ENCODE measurements around the gene MAPK9.
"Not testable (repeated sequence)": the region's sequence is repeated elsewhere in the genome, so short reads cannot be mapped to it uniquely, and the experiment has no call there.

MAPK9 gene

GRCh38 chr5:180299526-180299925 is 7.6 kb upstream of the MAPK9 start:
- Histone ChIP-seq H3K27me3 (ENCODE audit: insufficient read depth, low read length, poor library complexity) (peaks cover 8% of the 10 kb centered on the region), H2AFZ (ENCODE audit: low read depth, low read length) (no peak overlapping the region), H3K4me2 (ENCODE audit: insufficient read depth, low read length) (no peak overlapping the region), H4K20me1 (ENCODE audit: insufficient read depth, low read length) (peaks cover 6% of the 10 kb centered on the region), H3K9me3 (ENCODE audit: insufficient read depth, low read length, severe bottlenecking) (no peaks in the 10 kb centered on the region), H3K36me3 (ENCODE audit: insufficient read depth, low read length) (peaks cover under 1% of the 10 kb centered on the region; the same call in 1 of the 2 replicates), H3K4me3 (ENCODE audit: low read depth in 1 of 2, low read length in 2 of 2) (no peak overlapping the region), H3K27ac (ENCODE audit: low read length) (no peak overlapping the region), H3K4me1 (ENCODE audit: insufficient read depth, low read length) (no peaks in the 10 kb centered on the region), H3K9ac (ENCODE audit: low read depth, low read length) (no peak overlapping the region), H3K79me2 (ENCODE audit: insufficient read depth, low read length) (no peaks in the 10 kb centered on the region)
- TF ChIP-seq, protein P1, sequence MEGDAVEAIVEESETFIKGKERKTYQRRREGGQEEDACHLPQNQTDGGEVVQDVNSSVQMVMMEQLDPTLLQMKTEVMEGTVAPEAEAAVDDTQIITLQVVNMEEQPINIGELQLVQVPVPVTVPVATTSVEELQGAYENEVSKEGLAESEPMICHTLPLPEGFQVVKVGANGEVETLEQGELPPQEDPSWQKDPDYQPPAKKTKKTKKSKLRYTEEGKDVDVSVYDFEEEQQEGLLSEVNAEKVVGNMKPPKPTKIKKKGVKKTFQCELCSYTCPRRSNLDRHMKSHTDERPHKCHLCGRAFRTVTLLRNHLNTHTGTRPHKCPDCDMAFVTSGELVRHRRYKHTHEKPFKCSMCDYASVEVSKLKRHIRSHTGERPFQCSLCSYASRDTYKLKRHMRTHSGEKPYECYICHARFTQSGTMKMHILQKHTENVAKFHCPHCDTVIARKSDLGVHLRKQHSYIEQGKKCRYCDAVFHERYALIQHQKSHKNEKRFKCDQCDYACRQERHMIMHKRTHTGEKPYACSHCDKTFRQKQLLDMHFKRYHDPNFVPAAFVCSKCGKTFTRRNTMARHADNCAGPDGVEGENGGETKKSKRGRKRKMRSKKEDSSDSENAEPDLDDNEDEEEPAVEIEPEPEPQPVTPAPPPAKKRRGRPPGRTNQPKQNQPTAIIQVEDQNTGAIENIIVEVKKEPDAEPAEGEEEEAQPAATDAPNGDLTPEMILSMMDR (IDR thresholded peaks at IDR 0.05; ENCODE audit: borderline replicate concordance, extremely low read depth, low read length, poor library complexity, severe bottlenecking): no peak
- no peak for TF ChIP-seq EZH2 (IDR thresholded peaks at IDR 0.05; ENCODE audit: borderline replicate concordance, low read depth, low read length, severe bottlenecking)
- DNase-seq: no peak
- no peak for ATAC-seq (ENCODE audit: insufficient read depth, low read depth)

DNA sequence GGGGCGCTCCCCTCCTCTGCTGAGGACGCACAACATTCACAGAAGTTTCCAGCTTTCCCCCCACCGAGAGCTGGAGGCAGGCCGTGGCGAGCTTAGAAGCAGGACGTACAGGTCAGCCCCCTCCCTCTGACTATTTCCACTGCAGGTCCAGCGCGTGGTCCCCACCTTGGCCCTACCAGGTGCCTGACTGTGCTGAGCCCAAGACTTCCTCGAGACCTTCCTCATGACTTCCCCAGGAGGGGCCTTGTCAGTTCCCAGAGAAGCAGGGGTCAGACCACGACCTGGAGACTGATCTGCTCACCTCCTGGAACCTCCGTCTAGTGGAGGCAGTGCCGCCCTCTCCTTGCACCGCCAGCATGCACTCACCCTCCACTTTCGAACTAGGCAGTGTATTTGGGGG is 7.1 kb upstream of the MAPK9 start:
- H4K20me1 ChIP-seq (ENCODE audit: insufficient read depth, low read length); H3K79me2 ChIP-seq (ENCODE audit: insufficient read depth, low read length); H3K4me1 ChIP-seq (ENCODE audit: insufficient read depth, low read length); H3K27ac ChIP-seq (ENCODE audit: low read length); H3K36me3 ChIP-seq (ENCODE audit: insufficient read depth, low read length); H3K4me2 ChIP-seq (ENCODE audit: insufficient read depth, low read length); H3K4me3 ChIP-seq (ENCODE audit: low read depth in 1 of 2, low read length in 2 of 2); H3K27me3 ChIP-seq (ENCODE audit: insufficient read depth, low read length, poor library complexity); H3K9me3 ChIP-seq (ENCODE audit: insufficient read depth, low read length, severe bottlenecking); DNase-seq; H3K9ac ChIP-seq (ENCODE audit: low read depth, low read length); ATAC-seq (ENCODE audit: insufficient read depth, low read depth); H2AFZ ChIP-seq (ENCODE audit: low read depth, low read length): not testable (repeated sequence)

DNA sequence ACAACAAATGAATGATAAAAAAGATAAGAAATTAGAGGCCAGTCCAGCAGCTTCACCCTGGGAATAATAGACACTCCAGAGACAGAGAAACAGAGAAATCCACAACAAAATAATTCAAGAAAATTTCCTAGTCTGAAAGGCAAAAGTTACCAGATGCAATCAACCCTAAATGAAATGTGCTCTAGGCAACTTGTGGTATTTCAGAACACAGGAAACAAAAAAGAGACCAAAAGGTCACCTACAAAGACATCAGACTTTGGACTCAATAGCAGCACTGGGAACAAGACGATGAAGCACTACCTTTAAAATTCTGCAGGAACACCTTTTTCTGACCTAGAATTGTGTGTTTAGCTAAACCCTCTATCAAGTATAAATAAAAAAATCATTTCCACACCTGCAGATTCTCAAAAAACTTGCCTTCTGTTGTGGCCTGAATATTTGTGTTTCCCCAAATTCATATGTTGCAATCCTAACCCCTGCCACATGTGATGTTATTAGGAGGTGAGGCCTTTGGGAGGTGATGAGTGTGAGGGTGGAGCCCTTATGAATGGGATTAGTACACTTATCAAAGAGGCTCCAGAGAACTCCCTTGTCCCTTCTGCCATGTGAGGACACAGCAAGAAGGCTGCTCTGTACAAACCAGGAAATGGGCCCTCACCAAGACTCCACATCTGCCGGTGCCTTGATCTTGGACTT is 5.9 kb upstream of the MAPK9 start:
- Histone ChIP-seq H4K20me1 (ENCODE audit: insufficient read depth, low read length) (peaks cover 20% of the 10 kb centered on the region), H3K79me2 (ENCODE audit: insufficient read depth, low read length) (peaks cover 4% of the 10 kb centered on the region)
- TF ChIP-seq, protein P1 (IDR thresholded peaks at IDR 0.05; ENCODE audit: borderline replicate concordance, extremely low read depth, low read length, poor library complexity, severe bottlenecking): no peak
- TF ChIP-seq EZH2 (IDR thresholded peaks at IDR 0.05; ENCODE audit: borderline replicate concordance, low read depth, low read length, severe bottlenecking): no peak

GRCh38 chr5:180296771-180297170 is 4.9 kb upstream of the MAPK9 start:
- H3K4me3 ChIP-seq (ENCODE audit: low read depth in 1 of 2, low read length in 2 of 2): no peak overlapping the region
- H3K27ac ChIP-seq (ENCODE audit: low read length): no peak overlapping the region
- peaks cover 8% of the 10 kb centered on the region for H3K27me3 ChIP-seq (ENCODE audit: insufficient read depth, low read length, poor library complexity)
- H3K4me2 ChIP-seq (ENCODE audit: insufficient read depth, low read length): no peak overlapping the region
- H2AFZ ChIP-seq (ENCODE audit: low read depth, low read length): no peak overlapping the region
- no peak for DNase-seq
- peaks cover 11% of the 10 kb centered on the region for H3K79me2 ChIP-seq (ENCODE audit: insufficient read depth, low read length)
- peaks cover 6% of the 10 kb centered on the region for H3K36me3 ChIP-seq (ENCODE audit: insufficient read depth, low read length)
- H3K9me3 ChIP-seq (ENCODE audit: insufficient read depth, low read length, severe bottlenecking): no peaks in the 10 kb centered on the region
- no peak overlapping the region for H3K9ac ChIP-seq (ENCODE audit: low read depth, low read length)
- TF ChIP-seq, protein P1 (IDR thresholded peaks at IDR 0.05; ENCODE audit: borderline replicate concordance, extremely low read depth, low read length, poor library complexity, severe bottlenecking): no peak
- TF ChIP-seq EZH2 (IDR thresholded peaks at IDR 0.05; ENCODE audit: borderline replicate concordance, low read depth, low read length, severe bottlenecking): no peak
- ATAC-seq (ENCODE audit: insufficient read depth, low read depth): no peak
- peaks cover 15% of the 10 kb centered on the region for H3K4me1 ChIP-seq (ENCODE audit: insufficient read depth, low read length)
- H4K20me1 ChIP-seq (ENCODE audit: insufficient read depth, low read length): peaks cover 20% of the 10 kb centered on the region

More for the DNA sequence above, 5.9 kb upstream of the MAPK9 start:
- Histone ChIP-seq H3K4me1 (ENCODE audit: insufficient read depth, low read length) (peaks cover 12% of the 10 kb centered on the region), H3K4me3 (ENCODE audit: low read depth in 1 of 2, low read length in 2 of 2) (no peak overlapping the region), H3K27me3 (ENCODE audit: insufficient read depth, low read length, poor library complexity) (peaks cover 8% of the 10 kb centered on the region), H3K36me3 (ENCODE audit: insufficient read depth, low read length) (peaks cover 6% of the 10 kb centered on the region), H3K4me2 (ENCODE audit: insufficient read depth, low read length) (no peak overlapping the region), H3K9me3 (ENCODE audit: insufficient read depth, low read length, severe bottlenecking) (no peaks in the 10 kb centered on the region), H3K9ac (ENCODE audit: low read depth, low read length) (no peak overlapping the region), H2AFZ (ENCODE audit: low read depth, low read length) (no peak overlapping the region), H3K27ac (ENCODE audit: low read length) (no peak overlapping the region)
- DNase-seq (no peak), ATAC-seq (ENCODE audit: insufficient read depth, low read depth) (no peak)
